Measurements from ENCODE around the gene ITGBL1.

DNA sequence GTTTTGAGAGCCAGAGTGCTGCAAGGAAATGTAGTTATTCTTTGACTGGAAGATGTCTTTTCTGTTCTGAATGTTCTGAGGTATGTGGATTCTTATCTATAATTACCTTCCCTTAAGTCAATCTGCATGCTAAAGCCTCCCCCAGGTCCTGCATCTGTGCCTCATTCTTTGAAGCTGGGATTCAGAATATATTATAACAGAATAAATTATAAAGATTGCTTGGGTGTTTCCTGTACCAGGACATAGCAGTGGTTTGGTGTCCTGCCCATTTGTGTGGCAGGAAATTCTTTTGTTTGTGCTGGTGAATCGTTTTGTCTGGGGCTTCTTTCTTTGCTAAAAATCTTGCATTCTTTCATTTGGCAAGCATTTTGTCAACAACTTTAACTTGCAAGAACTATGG is 60.2 kb downstream of the ITGBL1 start:
- TF ChIP-seq CTCF (IDR thresholded peaks at IDR 0.05) (no peak), POLR2AphosphoS5 (IDR thresholded peaks at IDR 0.05) (no peak)

Data from sigmoid colon (tissue), 4 donors.